Endodermal cell (in vitro differentiated cells): ENCODE data around the gene POLR2H. TPM values are rescaled to one million over a fixed set of nuclear protein-coding genes. Genes with fewer than 3 reads are reported as not detected.

Experiments used
- DNase-seq: peaks from one replicate; pipeline ENCODE4 v3.0.0-alpha.2; 2017
- H3K27ac ChIP-seq: 2 replicates; pipeline ENCODE4 v1.5.1; 2013; ENCODE audit warnings: mild to moderate bottlenecking, low read depth, low read length, moderate library complexity
- H3K27me3 ChIP-seq: 2 replicates; pipeline ENCODE4 v1.6.1; 2013; ENCODE audit warnings: mild to moderate bottlenecking, low read length, moderate library complexity; ENCODE audit not compliant: insufficient read depth, control insufficient read depth, poor library complexity, severe bottlenecking
- H3K36me3 ChIP-seq: 2 replicates; pipeline ENCODE4 v1.7.0; 2013; ENCODE audit warnings: mild to moderate bottlenecking, low read length, moderate library complexity; ENCODE audit not compliant: control insufficient read depth, insufficient read depth
- H3K4me1 ChIP-seq: one replicate; pipeline ENCODE4 v1.7.0; 2013; ENCODE audit warnings: low read length; ENCODE audit not compliant: control insufficient read depth, insufficient read depth
- H3K4me3 ChIP-seq: 2 replicates; pipeline ENCODE4 v1.5.1; 2013; ENCODE audit warnings: mild to moderate bottlenecking, low read length, moderate library complexity
- H3K9ac ChIP-seq: 2 replicates; pipeline ENCODE4 v1.6.1; 2013; ENCODE audit warnings: mild to moderate bottlenecking, low read length, moderate library complexity; ENCODE audit not compliant: poor library complexity, severe bottlenecking; ENCODE audit errors: extremely low read depth
- H3K9me3 ChIP-seq: 2 replicates; pipeline ENCODE4 v1.6.1; 2013; ENCODE audit warnings: mild to moderate bottlenecking, low read length, moderate library complexity; ENCODE audit not compliant: control insufficient read depth
- H3K27ac Mint-ChIP-seq: 2 replicates; pipeline ENCODE4 v1.8.0; 2020; ENCODE audit warnings: mixed read lengths
- H3K27me3 Mint-ChIP-seq: 2 replicates; pipeline ENCODE4 v1.8.0; 2021; ENCODE audit warnings: mild to moderate bottlenecking, mixed read lengths; ENCODE audit not compliant: insufficient read depth
- H3K36me3 Mint-ChIP-seq: 2 replicates; pipeline ENCODE4 v1.8.0; 2020; ENCODE audit warnings: low read depth, mixed read lengths
- H3K4me1 Mint-ChIP-seq: 2 replicates; pipeline ENCODE4 v1.8.0; 2020; ENCODE audit warnings: mixed read lengths
- H3K4me3 Mint-ChIP-seq: 2 replicates; pipeline ENCODE4 v1.8.0; 2020; ENCODE audit warnings: mild to moderate bottlenecking, moderate library complexity, mixed read lengths
- H3K9me3 Mint-ChIP-seq: 2 replicates; pipeline ENCODE4 v1.8.0; 2020; ENCODE audit warnings: mild to moderate bottlenecking, mixed read lengths
- CTCF ChIP-seq: fragments of 200-600 bp; sonication (generic); conservative IDR thresholded peaks from 2 replicates; pipeline ENCODE4 v1.5.0; 2021; ENCODE audit warnings: antibody characterized with exemption, mild to moderate bottlenecking
- WGBS, 2 experiments: methylation state at CpG; one replicate each; pipeline versions ENCODE4 v1.1.5 to v1.1.7; 2013; ENCODE audit warnings: missing lambda C conversion rate in 2 of 2, mixed read lengths in 1 of 2; ENCODE audit not compliant: insufficient coverage in 1 of 2, insufficient read length in 1 of 2; 5-methylcytosine and 5-hydroxymethylcytosine counted together
- total RNA-seq, 2 donors: library from RNA; stranded (reverse); fragmentation: NEBNext Ultra II Directional in 1 of 2; extraction: Animal tissue kit (Norgen Biotek cat#: 25700) in 1 of 2; gene quantifications; 2 replicates in 1 of 2; 3 replicates in 1 of 2; pipeline ENCODE4 v1.2.1, GENCODE V29; 2021

The POLR2H gene
- total RNA-seq, 2 donors from 2014 or later, result 95.9 to 117 TPM

- Histone ChIP-seq H3K36me3 (peaks cover 51% of the 10 kb centered on the region), H3K27me3 (no peaks in the 10 kb centered on the region), H3K9me3 (no peaks in the 10 kb centered on the region), H3K4me1 (peaks cover 12% of the 10 kb centered on the region), H3K4me3 (no peak overlapping the region), H3K27ac (peak overlapping the region; percentile 3), H3K9ac (no peak overlapping the region)
- H3K27me3 Mint-ChIP-seq, result no peaks in the 10 kb centered on the region
- H3K4me3 Mint-ChIP-seq, result peak overlapping the region; percentile 14
- WGBS, 2 experiments, result 73 to 90% methylated on average over 5 to 9 of the region's 9 CpGs
- no peaks in the 10 kb centered on the region for H3K9me3 Mint-ChIP-seq
- peaks cover 41% of the 10 kb centered on the region for H3K36me3 Mint-ChIP-seq
- peaks cover 30% of the 10 kb centered on the region for H3K4me1 Mint-ChIP-seq
- no peak for TF ChIP-seq CTCF
- DNase-seq, result no peak
- peak overlapping the region; percentile 84 for H3K27ac Mint-ChIP-seq
Observed at GRCh38 chr3:184351511-184352148, 9.9 kb upstream of the POLR2H start.

- no peak overlapping the region for H3K9ac ChIP-seq
- no peak overlapping the region for H3K4me3 ChIP-seq
- WGBS, 2 experiments, result 94 to 96% methylated on average over 14 to 15 of the region's 15 CpGs
- no peak for TF ChIP-seq CTCF
- peaks cover 12% of the 10 kb centered on the region for H3K4me1 ChIP-seq
- H3K27ac ChIP-seq, result no peak overlapping the region
- Mint-ChIP-seq H3K9me3 (no peaks in the 10 kb centered on the region), H3K36me3 (peaks cover 40% of the 10 kb centered on the region), H3K4me1 (peaks cover 30% of the 10 kb centered on the region), H3K27ac (peak overlapping the region; percentile 84), H3K4me3 (peak overlapping the region; percentile 14), H3K27me3 (no peaks in the 10 kb centered on the region)
- H3K36me3 ChIP-seq, result peaks cover 51% of the 10 kb centered on the region
- no peaks in the 10 kb centered on the region for H3K27me3 ChIP-seq
- DNase-seq, result peak; percentile 44
- no peaks in the 10 kb centered on the region for H3K9me3 ChIP-seq
Observed at GRCh38 chr3:184352149-184352785, 9.2 kb upstream of the POLR2H start.

GRCh38 chr3:184352897-184353545 is 8.5 kb upstream of the POLR2H start:
- no peak overlapping the region for H3K9ac ChIP-seq
- WGBS, 2 experiments, result 94 to 96% methylated on average over 8 to 11 of the region's 11 CpGs
- no peaks in the 10 kb centered on the region for H3K9me3 ChIP-seq
- Mint-ChIP-seq H3K4me3 (no peak overlapping the region), H3K36me3 (peaks cover 42% of the 10 kb centered on the region), H3K27me3 (no peaks in the 10 kb centered on the region), H3K4me1 (peaks cover 30% of the 10 kb centered on the region), H3K27ac (no peak overlapping the region), H3K9me3 (no peaks in the 10 kb centered on the region)
- H3K4me3 ChIP-seq, result no peak overlapping the region
- no peaks in the 10 kb centered on the region for H3K27me3 ChIP-seq
- H3K36me3 ChIP-seq, result peaks cover 58% of the 10 kb centered on the region
- DNase-seq, result no peak
- H3K4me1 ChIP-seq, result peaks cover 12% of the 10 kb centered on the region
- no peak for TF ChIP-seq CTCF
- H3K27ac ChIP-seq, result no peak overlapping the region
